NK-92 (cell line): Measurements from ENCODE around the gene PDE6A.

Source experiments
- DNase-seq: peaks from one replicate; lab custom pipeline; 2025; ENCODE audit not compliant: unreplicated experiment; lab: John Stamatoyannopoulos, UW

The PDE6A gene

DNA sequence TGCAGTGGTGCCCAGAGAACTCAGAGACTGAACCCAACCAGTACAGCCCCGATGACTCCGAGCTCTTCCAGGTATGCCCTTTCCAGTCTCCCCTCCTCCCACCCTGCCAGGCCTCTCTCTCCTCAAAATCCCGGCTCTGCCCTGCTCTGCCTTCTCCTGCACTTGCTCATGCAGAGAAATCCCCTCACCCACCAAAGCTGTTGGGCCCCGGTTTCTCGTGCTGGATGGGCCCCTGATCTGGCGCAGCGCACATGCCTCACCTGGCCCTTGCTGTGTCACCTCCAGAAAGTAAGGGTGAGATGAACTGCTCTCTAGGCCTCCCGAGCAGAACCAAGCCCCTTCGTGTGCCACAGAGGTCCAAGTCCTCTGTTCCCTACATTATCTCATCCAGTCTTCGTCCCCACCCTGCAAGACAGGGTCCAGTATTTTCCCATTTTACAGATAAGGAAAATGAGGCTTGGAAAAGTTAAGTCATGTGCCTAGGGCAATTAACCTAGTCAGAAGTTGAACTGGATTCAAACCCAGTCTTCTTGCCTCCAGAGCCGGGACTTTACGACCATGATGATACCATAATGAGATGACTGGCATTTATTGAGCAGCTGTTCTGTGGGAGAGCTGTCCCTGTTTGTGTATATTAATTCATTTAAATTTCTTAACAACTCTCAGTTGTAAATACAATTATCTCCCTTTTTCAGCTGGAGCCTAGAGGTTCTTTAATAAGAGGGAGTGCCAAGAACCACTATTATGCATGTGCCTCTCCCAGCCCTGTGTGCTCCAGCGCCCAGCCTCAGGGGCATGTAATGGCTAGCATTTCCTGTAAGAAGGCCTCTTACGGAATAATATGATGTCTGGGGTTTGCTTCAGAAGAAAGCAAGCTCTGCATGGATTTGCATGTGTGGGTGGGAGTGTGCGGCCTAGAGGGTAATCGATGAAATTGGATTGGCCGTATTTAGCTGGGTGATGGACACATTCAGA, 123.8 kb downstream of the PDE6A start:
- no peak for DNase-seq

DNA sequence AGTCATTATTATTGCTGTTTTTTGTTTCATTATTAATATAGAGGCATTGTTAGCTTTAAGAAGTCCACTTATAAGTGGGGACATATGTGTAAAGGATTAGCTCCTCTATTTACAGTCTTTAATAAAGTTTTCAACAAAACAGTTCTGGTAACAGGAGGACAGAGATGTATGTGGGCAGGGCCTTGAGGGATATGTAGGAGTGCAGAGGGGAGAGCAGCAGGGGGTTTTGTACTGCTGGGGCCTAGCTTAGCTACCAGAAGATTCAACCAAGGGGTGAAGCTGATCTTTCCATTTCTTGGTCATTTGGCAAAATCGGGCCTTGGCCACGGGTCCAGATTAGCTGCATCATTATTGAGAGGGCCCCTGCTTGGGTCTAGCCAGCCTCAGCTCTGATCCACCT, 124.6 kb downstream of the PDE6A start:
- no peak for DNase-seq

DNA sequence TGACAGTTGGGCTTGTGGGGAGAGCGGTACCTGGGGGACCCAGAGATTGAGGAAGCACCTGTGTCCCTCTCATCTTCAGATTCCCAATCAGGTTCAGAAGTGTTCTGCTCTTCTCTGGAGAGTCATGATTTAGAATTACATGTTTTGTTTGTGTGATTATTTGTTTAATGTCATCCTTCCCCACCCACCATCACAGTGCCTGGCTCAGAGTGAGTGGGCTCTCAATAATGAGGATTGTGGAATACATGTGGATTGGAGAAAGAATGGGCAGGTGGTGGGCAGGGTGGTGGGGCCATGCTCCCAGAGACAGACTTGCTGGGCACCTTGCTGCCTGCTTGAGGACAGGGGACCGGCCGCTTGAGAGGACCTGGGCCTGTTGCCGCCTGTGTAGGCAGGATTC, 126.5 kb downstream of the PDE6A start:
- no peak for DNase-seq

DNA sequence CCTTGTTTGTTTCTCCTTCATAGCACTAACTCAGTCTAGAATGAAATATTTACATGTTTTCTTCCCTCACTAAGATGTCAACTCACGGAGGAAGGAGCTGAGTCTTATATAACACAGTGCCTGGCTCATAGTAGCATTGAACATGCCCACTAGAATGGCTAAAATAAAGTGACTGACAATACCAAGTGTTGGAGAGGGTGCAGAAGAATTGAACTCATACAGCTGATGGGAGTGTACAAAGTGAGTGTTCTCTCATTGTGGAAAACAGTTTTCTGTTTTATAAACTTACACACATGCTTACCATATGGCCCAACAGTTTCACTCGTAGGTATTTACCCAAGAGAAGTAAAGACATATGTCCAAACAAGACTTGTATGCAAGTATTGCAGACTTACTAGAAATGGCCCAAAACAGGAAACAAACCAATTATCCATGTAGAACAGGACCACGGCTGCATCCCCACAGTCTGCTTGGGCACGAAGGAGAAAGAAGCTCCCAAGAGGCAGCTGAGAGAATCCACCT, 127.0 kb downstream of the PDE6A start:
- DNase-seq = no peak

DNA sequence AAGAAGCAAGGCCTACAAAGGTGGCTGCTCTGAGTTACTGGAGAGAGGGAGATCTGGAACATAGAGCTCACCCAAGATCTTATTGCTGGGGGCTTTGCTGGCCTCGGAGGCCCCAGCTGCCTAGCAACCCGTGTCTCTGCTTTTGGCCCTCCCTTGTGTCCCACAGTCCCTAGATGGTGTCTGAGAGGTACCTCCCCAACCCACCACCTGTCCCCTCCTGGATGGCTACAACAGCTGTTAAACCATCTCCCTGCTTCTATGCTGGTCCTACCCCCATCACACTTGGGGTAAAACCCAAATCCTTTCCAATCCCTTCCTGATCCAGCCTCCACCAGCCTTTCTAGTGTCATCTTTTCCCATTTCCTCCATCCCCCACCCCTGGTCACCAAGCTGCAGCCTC, 127.9 kb downstream of the PDE6A start:
- no peak for DNase-seq

DNA sequence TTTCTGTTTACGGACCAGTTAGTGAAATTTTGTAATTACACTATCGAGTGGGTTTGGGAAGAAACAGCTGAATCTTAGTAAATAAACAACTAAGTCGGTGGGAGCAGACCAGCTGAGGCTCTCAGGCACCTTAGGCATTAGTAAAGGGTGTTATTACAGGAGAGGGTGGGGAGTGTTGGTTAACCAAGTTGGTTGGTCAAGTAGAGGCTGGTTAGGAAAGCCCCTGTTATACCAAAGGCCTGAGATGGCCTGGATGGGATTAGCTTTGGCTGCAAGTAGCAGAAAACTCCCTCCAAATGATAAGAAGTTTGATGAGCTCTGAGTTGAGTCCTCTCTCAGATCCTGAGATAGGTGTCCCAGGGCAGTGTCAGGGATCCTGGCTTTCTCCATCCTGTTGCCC, 133.1 kb downstream of the PDE6A start:
- DNase-seq = no peak

DNA sequence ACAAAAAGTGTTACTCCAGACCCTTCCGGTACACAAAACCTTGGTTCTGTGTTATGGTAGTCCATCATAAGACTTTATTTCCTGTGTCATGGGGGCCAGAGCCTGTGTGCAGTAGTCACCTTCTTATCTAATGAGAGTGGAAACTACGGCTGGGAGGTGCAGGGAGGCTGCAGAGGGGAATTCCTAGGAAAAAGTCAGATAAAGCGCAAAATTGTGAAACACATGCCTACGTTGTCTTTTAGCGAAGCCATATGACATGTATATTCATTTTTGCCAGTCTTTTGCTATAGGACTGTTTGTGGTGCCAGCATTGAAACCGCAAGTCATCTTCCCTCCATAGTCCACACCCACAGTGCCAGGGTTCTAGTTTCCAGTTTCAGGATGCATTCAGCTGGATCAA, 133.7 kb downstream of the PDE6A start:
- no peak for DNase-seq

DNA sequence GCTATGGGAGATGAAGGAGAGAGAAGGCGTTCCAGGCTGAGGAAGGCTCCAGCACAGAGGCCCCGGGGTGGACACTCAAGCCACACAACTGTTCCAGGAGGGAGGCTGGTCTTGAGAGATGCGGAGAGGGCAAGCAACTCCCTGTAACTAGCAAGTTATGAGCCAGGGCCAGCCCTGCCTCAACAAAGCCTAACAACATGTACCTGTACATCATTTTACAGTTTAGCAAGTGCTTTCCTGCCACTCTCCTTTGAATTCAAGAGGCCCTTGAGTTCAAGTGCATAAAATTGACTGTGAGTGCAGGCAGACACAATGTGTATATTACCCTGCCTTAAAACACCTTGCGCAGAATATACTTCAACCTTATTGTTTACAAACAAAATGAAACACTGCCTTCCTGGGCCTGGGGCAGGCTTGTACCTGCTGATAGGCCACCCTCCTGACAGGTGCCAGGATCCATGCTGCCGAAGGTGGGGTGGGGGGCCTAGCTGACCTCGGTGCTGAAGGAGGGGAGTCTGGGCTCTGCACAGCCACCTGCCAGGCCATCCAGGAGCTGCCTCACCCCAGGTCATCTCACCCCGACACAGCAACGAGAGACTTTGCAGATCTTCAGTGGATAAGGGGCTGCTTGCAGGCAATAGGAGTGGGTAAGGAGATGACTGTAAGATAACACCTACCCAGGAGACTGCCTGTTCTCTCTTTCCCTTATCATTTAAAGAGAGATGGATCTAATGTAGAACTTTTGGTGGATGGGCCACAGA, 134.5 kb downstream of the PDE6A start:
- DNase-seq = no peak

DNA sequence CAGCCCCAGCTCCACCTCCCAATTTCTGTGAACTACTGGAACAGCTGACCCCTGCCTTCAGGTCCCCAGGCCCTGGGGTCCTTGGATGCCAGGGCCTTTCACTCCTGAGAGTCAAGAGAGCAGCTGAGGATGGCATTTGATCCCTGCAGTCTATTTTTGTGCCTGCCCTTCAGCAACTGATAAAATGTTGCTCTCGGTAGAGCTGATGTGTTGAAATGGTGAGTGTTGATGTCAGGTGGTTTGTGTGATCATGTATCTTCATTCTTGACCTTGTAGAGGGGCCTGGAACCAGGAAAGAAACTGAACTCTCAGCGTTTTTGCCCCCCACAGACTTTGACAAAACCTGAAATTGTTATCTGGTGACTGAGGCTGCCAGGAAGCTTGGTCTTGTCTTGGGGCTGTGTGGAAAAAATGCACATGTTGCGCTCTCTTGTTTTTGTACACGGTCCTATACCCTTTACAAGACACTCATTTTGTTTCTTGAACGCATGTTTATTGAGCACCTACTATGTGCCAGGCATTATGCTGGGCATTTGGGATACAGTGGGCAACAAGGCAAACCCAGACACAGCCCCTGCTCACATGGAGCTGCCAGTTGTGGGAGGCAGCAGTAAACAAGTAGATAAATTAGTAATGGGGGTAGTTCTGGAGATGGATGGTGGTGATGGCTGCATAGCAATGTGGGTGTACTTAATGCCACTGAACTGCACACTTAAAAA, 136.2 kb downstream of the PDE6A start:
- DNase-seq = no peak
